HG03280 (cell line): Measurements from ENCODE around the gene HDX.
"Not testable (repeated sequence)": the region's sequence is repeated elsewhere in the genome, so short reads cannot be mapped to it uniquely, and the experiment has no call there.

Experiments
- ATAC-seq: cut with Tn5 transposase; IDR thresholded peaks from one replicate; pipeline ENCODE4 v1.9.1; 2021; ENCODE audit warnings: mild to moderate bottlenecking, moderate library complexity; ENCODE audit not compliant: unreplicated experiment

HDX gene

DNA sequence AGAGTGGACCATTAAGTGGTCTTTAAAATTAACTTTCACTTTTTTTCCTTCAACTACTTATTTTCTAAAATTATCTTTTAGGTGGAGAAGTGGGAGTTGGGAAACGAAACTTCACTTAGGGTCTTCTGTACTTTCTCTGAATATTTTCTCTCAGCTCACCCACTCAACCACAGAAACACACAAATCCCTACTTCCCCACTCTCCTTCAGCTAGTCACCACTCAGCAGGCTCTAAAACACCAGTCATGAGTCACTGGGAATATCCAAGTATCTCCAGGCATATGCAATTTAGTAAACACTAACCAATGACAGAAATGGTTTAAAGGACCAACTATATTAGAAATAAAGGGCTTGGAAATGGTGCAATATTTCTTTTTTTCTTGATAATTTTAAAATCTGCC, 161.3 kb downstream of the HDX start:
- ATAC-seq, result no peak

DNA sequence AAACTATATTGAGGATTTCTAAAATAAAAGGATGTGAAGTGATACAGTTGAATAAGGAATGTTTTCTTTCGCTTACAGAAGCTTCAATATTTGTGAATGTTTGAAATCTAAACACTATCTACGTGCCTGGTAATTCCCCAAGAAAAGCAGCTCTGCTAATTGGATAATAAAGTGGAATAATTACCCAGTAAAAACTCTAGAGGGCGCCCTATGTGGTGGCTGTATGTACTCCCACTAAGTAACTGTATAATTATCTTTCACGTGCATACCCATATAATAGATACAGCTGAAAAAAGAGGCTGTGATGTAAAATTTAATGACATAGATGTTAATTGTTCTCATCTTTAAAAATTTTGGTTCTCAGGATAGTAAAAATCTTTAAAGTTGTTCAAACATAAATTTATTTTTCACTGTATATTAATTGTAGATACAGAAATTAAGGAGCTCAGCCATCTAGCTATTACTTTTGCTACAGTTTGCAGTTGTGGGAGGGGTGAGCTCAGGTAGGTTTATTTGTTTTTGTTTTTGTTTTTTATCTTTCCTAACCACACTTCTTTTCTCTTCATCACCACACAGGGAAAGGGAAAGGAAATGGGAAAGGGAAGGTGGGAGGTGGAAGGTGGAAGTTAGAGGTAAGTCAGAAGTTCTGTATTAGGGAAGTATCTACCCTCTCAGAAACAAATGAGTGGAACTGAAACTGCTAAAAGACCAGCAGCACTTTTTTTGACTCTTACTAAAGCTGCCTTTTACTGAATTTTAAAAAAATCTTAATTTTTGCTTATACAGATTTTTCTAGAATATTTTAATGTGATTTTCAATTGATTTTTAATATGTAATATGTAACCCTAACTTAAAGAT, 162.5 kb downstream of the HDX start:
- peak; percentile 79 for ATAC-seq

DNA sequence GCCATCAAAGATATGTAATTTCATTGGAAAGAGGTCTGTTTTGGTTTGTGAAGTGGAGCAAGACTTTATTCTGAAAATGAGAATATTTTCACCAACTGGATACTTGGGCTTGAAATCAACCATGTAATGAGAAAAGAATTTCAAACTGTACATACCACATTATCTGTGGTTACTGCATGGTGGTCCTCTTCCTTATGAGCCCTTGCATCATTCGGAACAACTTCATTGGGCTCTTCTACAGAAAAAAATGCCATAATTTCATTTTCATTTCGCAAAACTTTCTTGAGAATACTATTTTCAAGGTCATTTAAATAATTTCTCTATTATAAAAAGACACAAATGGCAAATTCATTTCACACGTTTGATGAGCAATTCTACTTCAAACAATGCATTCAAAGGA, 165.6 kb downstream of the HDX start:
- ATAC-seq, result no peak

DNA sequence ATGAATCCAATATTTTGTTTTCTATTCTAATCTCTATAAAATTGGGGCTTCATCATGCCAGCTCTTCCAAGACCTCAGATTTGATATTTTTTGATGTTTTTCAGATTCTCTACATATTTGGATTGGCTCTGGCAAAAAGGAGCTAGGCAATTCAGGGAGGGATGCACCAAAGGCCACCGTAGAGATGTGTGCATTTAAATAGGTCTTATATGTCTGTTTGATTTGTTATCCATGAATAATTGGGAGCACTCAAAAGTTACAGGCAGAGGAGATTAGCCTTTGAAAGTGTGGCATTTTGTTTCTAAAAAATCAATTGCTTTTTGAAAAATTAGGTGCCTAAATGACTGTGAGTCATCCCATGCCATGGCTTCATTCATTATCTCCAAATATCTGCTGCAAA, 167.1 kb downstream of the HDX start:
- no peak for ATAC-seq

DNA sequence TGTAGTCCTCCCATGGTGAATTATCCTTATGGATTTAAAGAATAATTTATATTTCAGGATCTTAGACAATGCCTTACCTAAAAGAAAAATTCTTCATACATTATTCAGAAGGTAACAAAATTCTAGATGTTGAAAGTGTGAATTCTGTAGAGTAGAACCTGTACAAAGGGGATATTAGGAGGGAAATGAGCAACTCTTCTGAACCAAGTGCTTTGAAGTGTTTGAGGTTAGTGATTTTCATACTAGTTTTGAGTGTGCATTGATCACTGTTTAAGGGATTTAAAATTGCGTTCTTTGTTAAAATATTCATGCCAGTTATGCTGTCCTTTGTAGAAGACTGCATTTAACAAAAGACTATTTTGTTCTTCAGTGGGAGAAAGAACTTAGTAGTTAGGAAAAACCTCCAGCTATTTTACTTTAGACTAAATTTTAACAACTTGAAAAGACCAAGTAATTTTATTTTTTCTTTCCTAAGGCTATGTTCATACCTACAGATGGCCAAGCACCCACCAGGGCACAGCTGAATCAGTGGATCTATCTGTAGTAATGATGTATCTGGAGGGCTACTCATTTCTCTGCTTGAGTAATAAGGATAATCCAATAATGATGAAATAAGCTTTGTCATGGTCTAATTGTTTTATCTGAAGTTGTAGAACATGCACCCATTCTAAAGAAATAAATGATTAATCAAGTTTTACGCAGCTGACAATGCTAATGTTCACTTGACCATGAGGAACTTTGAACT, 180.0 kb downstream of the HDX start:
- no peak for ATAC-seq

DNA sequence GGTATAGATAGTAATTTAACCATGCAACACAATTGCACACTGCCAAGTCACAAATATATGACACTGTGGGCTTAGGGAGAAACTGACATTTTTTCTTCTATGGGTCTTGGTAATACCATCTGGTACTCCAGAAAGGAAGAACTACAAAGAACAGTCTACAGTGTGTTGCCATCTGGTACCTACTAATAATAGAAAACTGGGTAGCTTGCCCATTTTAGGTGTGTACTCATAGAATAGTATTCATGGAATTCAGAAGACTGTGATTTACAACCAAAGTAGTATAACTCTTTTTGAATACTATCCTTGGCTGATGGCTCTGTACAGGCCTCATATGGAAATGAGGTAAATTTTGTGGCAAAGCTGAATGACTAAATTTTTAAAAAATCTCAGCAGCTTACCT, 181.6 kb downstream of the HDX start:
- ATAC-seq, result no peak

DNA sequence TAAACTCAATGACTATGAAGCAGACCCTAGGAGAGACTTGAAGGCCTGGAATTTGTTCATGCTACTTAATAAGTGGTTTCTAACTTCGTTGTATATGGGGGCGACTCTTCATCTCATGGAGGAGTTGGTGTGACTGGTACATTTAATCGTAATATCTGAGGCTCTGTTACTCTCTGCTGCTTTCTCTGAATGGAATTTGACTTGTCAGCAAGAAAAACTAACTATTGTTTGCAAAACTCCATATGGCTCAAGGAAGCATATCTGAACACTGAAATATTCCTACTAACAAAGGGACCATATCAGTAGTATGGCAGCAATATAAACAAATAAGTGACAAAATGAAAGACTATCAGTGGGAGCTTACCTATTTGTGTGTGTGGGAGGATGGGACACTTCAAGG, 182.2 kb downstream of the HDX start:
- ATAC-seq, result no peak

DNA sequence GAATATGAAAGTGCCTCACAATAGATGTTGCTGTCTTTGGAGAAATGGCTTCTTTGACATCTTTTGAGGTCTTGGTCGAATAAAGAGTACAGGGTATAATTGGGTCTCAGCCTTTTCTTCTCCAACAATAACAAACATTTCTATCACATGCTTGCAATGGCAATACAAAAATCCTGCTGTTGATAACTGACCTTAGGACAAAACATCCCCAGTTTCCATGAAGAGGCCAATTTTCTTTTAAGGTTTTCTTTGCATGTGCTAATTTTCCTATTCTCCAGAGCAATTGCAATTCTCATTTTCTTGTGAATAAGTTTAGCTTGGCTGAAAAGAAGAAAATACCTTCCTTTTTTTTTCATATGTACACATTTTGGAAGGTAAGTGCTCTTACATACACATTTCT, 183.6 kb downstream of the HDX start:
- no peak for ATAC-seq

DNA sequence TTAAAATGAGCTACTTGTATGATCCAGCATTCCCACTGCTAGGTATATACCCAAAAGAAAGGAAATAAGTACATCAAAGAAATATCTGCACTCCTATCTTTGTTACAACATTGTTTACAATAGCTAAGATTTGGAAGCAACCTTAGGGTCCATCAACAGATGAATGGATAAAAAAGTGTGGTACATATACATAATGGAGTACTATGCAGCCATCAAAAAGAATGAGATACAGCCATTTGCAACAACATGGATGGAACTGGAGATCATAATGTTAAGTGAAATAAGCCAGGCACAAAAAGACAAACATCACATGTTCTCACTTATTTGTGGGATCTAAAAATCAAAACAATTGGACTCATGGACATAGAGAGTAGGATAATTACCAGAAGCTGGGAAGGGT, 186.3 kb downstream of the HDX start:
- not testable (repeated sequence) for ATAC-seq
